VCaP (cell line): ENCODE data around the gene CGB8.

Experiments used
- H3K27ac ChIP-seq: fragments of 450-650 bp; 2 replicates; pipeline ENCODE4 v1.5.1; 2017
- TF ChIP-seq, protein P1 (sequence below): fragments of 450-650 bp; conservative IDR thresholded peaks from 2 replicates; pipeline ENCODE4 v1.5.1; 2017; ENCODE audit warnings: mild to moderate bottlenecking, moderate library complexity

Gene CGB8

GRCh38 chr19:49020931-49021895, 27.7 kb downstream of the CGB8 start:
- H3K27ac ChIP-seq, result no peak overlapping the region
- TF ChIP-seq, protein P1, sequence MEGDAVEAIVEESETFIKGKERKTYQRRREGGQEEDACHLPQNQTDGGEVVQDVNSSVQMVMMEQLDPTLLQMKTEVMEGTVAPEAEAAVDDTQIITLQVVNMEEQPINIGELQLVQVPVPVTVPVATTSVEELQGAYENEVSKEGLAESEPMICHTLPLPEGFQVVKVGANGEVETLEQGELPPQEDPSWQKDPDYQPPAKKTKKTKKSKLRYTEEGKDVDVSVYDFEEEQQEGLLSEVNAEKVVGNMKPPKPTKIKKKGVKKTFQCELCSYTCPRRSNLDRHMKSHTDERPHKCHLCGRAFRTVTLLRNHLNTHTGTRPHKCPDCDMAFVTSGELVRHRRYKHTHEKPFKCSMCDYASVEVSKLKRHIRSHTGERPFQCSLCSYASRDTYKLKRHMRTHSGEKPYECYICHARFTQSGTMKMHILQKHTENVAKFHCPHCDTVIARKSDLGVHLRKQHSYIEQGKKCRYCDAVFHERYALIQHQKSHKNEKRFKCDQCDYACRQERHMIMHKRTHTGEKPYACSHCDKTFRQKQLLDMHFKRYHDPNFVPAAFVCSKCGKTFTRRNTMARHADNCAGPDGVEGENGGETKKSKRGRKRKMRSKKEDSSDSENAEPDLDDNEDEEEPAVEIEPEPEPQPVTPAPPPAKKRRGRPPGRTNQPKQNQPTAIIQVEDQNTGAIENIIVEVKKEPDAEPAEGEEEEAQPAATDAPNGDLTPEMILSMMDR, result no peak

- TF ChIP-seq, protein P1, result no peak
- no peak overlapping the region for H3K27ac ChIP-seq
Observed at GRCh38 chr19:49020342-49020741, 28.6 kb downstream of the CGB8 start.

DNA sequence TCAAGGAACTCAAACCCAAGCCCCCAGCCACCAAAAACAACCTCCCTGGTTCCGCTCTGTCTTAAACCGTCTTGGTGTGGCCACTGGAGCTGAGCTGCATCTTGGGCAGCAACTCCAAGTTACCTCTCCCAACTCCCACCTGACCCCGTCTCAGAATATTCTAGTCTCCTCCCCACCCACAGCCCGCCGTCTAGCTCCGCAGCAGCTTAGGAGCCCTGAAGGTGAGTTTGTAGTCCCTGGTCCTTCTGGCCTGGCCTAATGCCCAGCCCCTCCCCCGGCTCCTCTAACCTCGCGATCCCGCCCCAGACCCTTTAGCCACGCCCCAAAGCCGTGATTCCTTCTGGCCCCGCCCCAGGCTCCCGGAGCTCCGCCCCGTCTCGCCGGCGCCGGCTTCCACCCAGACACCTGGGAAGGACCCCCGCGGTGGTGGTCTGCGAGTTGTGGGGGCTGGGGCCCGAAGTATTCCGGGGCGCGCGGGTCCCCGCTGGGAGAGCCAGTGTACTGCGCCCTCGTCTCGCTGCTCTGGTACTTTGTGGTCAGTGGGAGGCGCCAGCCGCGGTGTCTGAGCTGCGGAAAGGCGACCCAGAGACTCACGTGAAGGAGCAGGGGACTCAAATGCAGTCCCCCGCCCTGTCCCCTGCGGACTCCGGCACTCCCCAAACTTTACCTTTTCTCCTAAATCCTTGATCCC, 29.5 kb downstream of the CGB8 start:
- H3K27ac ChIP-seq, result no peak overlapping the region; the same call in 1 of the 2 replicates
- TF ChIP-seq, protein P1, result peak; percentile 20; the same call in 1 of the 2 replicates

DNA sequence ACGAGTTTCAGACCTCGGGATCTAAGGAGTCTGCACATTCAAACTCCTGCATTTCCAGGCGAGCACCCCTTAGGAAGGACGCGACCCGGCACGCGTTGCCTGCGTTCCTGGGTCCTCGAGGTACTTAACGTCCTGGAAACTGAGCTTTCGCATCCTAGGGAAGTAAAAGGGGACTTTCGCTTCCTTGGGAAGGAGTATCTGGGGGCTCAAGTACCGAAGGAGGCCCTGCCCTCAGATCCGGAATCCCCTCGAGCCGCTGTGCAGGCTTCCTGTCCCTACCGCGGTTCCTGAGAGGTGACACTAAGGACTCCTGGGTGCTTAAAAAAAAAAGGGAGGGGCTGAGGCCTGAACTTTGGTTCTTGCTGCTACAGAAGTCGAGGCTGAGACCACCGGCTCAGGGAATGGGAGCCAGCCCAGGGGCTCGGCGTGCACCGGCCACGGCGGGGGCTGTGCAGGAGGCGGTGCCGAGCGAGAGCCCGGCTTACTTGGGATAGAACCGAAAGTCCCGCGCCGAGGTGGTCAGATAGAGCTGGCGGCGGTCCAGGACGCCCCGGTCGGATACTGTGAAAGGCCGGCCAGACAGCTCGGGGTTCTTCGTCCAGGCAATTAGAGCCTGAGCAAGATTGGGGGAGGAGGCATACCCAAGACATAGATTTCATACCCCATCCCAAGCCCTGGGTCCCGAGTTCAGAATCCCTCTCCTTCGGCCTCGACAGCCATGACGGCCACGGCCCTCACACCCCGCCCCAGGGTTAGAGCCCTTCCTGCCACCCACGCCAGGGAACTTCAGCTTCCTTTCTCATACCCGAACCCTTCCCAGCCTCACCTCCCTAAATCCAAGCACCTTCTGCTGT, 30.3 kb downstream of the CGB8 start:
- peak overlapping the region; percentile 57; the same call in 1 of the 2 replicates for H3K27ac ChIP-seq

DNA sequence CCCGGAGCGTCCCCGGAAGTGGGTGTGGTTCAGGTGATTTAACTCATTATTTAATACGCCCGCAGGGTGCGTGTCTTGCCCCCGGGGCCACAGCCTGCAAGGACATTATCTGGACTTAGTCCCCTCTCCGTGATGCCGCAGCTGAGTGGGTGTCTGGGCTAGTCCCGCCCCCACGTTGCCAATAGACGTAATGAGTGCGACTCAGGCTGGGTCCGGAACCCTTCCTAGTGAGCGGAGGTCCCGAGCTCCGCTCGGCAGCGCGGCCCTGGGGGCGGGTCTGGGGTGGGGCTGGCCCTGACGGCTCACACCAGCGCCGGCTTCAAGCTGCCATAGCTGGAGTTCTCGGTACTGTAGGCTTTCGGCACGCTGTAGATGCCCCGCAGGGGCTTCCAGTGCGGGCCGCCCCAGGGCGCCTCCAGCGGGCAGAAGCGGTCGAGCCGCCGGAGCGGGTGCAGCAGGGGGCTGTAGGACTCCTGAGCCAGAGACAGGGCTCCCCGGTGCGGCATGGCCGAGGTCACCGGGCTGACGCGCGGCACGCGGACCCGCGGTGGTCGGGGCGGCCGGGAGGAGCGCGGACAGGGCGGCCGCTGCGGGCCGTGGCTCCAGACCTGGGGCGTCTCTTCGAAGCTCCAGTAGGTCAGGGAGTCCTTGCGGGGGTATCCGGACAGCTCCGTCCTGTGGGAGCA, 31.1 kb downstream of the CGB8 start:
- TF ChIP-seq, protein P1, result peak; percentile 74

GRCh38 chr19:49017041-49017665, 31.8 kb downstream of the CGB8 start, which contains the start of gene LHB:
Gene LHB, minus strand, starts transcription at chr19:49017091. Its CDS starts 10 bp downstream, at chr19:49017081.
- peak within 1 kb of the TSS; percentile 57; the same call in 1 of the 2 replicates for H3K27ac ChIP-seq
- TF ChIP-seq, protein P1, result no peak

More for the DNA sequence above, 31.1 kb downstream of the CGB8 start:
- peak overlapping the region; percentile 57; the same call in 1 of the 2 replicates for H3K27ac ChIP-seq
